NCI-H2171 treated with DMSO at 0.1 percent for 48 hours (cell line): Measurements from ENCODE around the gene CYP4F22.
"Not testable (repeated sequence)": the region's sequence is repeated elsewhere in the genome, so short reads cannot be mapped to it uniquely, and the experiment has no call there.

Experiments used
- DNase-seq: peaks from one replicate; lab custom pipeline; 2025; lab: John Stamatoyannopoulos, UW

CYP4F22 gene

DNA sequence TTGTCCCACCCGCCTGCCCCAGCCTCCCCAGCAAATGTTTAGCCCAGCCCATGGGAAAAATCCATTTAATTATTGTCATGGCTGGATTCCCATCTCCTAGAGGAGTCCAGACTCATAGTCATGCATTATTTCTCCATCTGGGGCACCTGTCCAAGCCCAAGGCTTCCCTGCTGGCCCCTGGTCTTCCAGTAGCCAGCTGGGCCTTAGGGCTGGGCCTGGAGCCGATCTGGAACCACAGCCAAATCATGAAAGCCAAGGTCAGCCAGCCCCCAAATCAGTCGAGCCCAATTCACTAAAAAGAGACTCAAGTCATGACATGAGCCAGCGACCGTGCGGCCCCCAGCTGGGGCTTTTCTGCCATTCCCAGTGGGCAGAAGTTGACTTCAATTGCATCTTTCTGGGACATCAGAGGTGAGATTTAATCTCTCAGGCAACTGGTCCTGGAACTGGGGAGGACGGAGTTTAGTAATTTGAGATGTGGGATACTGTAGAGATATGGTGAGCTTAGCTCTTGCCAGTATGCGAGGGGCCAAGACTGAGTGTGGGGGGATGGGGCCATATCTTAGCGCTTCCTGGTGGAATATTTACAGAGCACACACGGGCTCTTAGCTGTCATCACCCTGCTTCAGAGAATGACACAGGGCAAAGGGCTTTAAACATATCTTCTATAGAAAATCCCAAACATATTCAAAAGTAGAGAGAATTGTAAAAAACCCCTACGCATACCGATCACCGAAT lies 19.7 kb upstream of the CYP4F22 start:
- no peak for DNase-seq

DNA sequence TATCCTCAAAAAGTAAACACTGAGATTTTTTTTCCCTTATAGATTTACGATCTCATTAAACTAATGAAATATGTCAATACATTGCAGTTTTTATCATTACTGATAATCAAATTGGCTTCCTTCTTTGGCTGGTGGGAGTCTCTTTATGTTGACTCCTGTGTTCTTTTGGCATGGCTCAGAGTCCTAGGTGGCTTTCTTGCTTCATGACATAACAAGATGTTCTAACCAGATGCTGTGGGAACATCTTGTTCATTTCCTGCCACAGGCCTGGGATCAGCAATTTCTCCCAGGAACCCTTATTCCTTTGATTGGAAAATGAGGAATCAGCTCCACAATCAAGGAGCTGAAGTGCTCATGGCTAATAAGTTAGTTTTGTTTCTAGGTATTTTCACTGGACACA lies 13.2 kb upstream of the CYP4F22 start:
- DNase-seq: no peak

DNA sequence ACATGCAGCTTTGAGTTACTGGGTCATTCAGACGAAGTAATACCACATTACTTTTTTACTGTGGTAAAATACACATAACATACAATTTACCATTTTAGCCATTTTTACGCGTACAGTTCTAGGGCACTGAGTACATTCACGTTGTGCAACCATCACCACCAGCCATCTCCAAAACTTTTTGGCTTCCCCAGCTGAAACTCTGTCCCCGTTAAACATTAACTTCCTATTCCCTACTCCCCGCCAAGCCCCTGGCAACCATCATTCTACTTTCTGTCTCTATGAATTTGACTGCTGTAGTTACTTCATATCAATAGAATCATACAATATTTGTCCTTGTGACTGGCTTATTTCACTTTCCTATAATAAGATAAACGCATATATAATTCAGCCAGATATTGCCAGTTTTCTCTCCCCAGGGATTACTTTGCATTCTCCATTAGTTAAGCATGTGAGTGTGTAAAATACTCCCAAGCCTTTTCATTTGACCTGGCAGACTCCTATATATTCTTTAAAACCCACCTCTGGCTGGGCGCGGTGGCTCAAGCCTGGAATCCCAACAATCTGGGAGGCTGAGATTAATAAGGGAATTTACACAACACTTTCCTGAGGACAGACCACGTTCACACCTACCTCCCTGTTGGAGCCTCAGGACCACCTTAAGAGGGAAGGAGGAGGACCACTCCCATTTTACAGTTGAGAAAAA lies 10.0 kb upstream of the CYP4F22 start:
- DNase-seq: no peak

DNA sequence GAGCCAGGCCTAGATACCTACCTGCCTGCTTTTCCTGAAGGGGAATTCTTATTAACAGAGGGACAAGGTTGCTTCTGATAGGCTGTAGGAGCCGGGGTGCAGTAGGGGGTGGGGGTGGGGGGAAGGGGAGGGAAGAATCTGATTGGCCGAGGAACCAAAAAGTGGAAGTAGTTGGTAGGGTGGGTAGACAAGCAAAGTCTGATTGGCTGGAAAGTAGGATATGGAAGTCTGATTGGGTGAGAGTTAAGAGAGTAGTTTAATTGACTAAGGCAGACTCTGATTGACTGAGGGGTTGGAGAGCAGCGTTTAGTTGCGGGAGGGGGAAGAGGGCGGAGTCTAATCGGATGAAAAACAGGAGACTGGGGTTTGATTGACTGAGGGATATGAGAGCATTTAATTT lies 9.4 kb upstream of the CYP4F22 start:
- no peak for DNase-seq

DNA sequence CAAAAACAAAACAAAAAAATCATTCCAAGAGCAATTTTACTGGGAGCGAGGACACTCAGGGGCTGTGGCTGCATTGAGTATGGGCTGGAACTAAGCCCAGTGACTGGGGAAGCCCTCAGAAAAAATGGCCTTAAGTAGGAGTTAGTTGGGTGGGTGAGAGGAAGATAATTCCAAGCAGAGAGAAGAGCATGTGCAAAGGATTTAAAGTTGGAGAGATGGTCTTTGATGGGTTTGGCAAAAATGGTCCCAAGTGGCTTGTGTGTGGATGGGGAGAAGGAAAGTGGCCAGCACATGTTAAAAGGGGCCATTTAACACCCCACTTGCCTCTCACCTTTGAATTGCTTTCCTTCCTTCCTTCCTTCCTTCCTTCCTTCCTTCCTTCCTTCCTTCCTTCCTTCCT lies 6.7 kb upstream of the CYP4F22 start:
- no peak for DNase-seq

DNA sequence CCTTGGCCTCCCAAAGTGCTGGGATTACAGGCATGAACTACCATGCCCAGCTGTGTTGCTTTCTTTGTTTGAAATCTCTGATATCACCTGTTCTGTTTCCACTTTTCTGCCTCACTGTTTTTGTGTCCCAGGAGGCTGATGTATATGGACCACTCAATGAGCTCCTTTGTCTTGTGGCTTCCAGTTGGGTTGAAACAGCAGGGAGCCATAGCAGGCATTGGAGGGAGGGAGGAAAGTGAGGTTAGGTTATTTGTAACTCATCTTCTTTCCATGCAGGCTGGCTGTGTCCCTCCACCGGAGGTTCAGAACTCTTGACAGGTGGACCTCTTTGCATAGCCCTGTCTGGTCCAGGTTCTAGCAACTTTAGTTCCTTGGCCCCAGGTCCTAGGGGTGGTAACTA lies 6.1 kb upstream of the CYP4F22 start:
- no peak for DNase-seq

DNA sequence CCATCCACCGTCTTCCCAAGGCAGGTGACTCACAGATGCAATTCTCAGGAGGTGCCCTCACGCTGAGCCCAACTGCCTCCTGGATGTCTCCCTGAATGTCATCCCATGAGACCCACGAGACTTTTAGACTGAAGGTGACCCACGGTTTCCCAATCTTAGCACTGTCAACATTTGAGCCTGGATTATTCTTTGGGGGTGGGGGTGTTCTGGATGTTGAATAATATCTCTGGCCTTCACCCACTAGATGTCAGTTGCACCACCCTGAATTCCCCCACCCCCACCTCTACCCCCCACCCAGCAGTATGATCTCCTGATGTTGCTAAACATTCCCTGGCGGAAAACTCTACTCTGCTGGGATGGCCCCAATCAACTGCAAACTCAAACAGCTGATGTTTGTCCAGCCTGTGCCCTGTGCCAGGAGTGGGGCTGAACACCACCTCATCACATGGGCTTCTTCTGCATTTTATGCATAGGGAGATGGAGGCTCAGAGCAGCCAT lies 2.2 kb upstream of the CYP4F22 start:
- no peak for DNase-seq

DNA sequence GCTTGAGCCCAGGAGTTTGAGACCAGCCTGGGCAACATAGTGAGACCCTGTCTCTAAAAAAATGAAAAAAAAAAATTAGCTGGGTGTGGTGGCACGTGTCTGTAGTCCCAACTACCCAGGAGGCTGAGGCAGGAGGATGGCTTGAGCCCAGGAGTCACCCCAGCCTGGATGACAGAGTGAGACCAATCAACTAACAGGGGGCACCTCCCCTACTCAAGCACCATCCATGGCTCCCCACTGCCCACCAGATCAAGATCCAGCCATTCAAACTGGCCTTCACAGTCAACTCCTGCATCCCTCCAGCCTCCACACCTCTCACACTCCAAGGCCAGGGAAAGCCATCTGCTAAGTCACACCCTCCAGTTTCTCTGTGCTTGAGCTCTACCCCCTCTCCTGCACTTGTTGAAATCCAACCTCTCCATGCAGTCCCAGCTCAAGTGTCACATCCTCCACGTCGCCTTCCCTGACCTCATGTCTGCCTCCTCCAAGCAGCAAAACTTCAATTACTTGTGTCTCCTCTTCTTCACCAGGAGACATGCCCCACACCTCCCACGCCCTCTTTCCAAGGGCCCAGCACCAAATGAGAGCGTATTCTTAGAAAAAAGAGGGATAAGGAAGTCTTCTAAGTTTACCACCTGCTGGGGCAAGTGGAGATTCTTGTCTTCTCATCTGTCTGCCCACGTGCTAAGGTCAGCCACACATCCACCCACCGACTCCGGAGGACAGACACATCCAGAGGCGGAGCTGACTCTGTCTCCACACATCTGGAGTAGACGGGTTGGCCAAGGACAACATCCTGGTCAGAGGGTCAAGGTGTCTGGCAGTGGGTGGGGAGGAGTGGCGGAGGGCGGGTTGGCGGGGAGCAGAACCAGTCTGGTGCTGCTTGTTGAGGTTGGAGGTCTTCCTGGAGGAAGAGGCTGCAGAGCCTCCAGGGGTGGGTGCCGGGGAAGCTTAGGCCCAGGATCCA lies 974 bp upstream of the CYP4F22 start:
- DNase-seq: no peak

DNA sequence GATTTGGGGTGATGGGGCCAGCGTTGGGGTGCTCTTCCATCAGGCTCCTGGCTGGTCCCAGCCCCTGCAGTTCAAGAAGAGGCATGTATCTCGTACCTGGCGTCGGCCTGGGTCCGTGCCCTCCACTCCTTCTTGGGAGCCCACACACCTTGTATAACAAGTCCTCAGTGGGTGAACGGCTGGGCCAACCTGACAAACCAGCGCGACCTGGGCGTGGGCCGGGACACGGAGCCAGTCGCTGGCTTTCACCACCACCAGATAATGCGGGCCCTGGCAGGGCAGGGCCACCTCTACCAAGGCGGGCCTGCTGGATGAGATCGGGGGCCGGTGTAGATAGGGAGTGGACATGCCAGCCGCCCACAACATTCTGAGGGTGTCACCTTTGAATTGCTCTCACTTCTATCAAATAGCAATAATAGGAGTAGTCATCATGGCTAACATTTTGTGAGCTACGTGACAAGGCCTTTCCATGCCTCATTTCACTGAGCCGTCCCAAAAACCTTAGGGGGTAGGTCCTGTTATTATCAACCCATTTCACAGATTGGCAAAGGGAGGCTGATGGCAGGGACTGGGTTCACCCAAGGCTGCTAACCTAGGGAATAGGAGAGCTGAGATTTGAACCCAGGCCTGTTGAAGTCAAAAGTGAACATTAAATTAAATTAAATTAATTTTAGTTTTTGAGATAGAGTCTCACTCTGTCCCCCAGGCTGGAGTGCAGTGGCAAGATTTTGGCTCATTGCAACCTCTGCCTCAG lies 3.5 kb downstream of the CYP4F22 start:
- no peak for DNase-seq

DNA sequence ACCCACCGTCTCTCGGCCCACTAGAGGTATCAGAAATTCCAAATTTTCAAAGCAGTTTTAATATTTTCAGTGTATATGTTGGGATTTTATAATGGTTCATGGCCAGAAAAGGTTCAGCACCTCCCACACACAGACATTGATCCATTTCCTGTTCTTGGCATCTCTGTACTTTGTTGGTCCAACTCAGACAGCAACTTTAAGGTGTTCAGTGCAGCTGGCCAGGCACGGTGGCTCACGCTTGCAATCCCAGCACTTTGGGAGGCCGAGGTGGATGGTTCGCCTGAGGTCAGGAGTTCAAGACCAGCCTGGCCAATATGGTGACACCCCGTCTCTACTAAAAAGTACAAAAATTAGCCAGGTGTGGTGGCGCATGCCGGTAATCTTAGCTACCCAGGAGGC lies 6.9 kb downstream of the CYP4F22 start:
- not testable (repeated sequence) for DNase-seq

DNA sequence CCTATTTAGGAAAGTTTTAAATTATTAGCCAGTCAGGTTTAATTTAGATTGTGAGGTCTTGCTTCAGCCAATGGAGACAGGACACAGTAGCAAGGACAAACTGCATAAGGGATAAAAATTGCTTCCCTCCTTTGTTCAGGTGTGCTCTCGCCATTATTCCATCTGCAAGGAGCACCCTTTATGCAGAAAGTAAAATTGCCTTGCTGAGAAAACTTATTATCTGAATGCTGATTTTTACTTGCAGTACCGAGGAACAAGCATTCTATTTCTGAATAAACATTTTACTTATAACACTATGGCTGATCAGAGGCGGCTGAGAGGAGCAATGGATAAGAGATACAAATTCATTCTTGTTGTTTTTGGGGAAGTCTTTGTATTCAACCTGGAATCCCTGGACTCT lies 8.0 kb downstream of the CYP4F22 start:
- DNase-seq: no peak

DNA sequence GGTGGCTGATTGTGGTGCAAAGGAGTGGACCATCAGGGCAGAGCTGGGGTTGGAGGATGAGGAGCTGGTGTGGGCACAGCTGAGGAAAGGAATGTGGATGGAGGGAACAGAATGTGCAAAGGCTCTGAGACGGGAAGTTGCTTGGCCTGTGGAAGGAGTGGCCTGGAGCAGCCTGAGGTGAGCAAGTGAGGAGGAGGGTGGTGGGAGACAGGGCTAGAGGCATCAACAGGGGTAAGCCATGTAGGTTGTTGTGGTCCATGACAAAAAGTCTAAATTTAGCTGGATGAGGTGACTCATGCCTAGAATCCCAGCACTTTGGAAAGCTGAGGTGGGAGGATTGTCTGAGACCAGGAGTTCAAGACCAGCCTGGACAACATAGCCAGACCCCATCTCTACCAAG lies 9.5 kb downstream of the CYP4F22 start:
- DNase-seq: no peak

DNA sequence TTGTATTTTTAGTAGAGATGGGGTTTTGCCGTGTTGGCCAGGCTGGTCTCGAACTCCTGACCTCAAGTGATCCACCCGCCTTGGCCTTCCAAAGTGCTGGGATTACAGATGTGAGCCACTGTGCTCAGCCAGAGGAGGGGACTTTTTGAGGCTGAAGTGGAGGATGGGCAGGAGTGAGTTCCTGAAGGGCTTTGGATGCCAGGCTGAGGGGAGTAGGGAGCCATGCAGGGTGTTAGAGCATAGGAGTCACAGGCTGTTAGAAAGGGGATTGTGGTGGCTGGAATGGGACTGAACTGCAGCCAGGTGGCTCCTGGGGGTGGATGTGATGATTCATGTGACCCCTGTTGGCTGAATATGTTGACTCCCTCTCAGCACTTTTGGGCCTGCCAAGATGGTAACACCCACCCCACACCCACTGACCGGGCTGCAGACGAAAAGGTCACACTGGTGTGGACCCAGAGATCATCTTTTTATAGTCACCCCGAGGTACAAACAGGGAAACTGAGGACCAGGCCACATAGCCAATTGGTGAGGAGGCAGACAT lies 11.2 kb downstream of the CYP4F22 start:
- no peak for DNase-seq

DNA sequence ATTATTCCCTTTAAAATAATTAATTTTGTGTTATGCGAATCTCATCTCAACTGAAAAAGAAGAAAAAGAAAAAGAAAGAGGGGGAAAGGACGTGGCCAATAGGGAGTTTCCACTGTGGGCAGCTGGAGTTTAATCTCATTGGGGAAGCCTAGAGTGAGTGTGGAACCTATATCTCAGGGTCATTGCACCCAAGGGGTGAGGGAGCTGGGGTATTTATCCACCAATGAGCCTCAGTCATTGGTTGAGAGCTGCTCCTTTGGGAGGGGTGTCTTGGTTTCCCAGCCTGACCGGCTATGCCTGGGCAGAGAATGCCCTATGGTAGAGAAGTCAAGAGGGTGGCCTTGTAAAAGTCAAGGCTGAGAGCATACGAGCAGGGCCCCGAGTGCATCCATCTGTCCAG lies 16.5 kb downstream of the CYP4F22 start:
- no peak for DNase-seq

DNA sequence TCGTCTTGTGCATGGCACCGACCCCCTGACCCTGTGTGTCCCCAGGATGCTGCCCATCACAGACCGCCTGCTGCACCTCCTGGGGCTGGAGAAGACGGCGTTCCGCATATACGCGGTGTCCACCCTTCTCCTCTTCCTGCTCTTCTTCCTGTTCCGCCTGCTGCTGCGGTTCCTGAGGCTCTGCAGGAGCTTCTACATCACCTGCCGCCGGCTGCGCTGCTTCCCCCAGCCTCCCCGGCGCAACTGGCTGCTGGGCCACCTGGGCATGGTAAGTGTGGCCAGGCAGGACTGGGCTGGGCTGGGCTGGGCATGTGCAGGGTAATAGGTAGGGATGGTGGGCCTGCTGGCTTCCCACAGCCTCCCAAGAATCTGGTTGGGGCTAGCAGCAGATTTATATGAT lies 17.0 kb downstream of the CYP4F22 start:
- no peak for DNase-seq

DNA sequence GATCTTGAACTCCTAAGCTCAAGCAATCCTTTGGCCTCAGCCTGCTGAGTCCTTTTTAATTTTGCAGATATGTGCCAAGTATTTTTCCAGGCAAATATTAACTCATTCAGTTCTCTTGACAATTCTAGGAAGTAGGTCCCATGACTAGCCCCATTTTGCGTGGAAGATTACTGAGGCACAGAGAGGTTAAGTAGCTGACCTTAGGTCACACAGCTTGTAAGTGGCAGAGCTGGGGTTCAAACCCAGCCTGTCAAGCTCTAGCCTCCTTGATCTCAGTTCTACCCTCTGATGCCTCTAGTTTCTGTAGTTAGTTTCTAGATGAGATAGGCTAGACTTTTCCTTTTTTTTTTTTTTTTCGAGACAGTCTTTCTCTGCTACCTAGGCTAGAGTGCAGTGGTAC lies 18.1 kb downstream of the CYP4F22 start:
- DNase-seq: no peak

DNA sequence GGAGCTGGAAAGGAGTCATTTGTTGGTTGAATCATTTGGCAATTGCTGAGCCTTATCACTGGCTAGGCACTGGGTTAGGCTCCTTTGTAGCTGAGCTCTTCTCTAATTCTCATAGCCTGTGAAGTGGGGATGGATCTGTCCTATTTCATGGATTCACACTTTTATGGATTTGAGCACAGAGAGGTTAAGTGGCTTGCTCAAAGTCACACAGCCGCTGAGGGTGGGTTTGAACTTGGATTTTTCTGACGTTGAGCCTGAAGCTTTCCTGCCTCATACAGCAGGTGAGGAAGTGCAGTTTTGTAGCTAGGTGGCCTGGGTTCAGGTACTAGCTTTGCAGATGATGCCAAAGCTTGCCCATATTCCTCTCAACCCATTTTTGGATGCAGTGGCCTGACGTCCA lies 19.4 kb downstream of the CYP4F22 start:
- no peak for DNase-seq

DNA sequence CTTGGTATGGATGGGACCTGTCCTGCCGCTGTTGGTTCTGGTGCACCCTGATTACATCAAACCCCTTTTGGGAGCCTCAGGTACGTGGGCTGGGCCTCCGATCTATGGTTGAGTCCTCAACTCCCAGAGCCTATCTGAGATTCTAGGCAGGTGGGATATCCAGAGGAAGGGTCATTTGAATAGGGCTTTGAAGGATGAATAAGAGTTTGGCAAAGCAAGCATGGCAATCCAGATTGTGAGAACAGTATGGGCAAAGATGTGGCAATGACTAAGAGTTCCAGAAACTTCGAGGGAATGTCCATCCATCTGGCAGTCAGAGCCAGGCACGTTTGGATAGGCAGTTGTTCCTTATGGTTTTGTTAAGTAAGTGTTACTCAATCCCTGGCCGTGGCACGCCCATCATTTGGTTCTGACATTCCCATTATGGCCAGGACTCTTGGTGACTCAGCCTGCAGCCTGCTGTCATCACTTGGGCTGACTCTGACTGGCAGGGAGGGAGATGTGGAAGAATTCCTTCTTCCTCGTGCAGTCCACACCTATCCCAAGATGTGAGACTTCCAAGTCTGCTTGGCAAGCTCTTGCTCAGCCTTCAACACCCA lies 21.5 kb downstream of the CYP4F22 start:
- no peak for DNase-seq

DNA sequence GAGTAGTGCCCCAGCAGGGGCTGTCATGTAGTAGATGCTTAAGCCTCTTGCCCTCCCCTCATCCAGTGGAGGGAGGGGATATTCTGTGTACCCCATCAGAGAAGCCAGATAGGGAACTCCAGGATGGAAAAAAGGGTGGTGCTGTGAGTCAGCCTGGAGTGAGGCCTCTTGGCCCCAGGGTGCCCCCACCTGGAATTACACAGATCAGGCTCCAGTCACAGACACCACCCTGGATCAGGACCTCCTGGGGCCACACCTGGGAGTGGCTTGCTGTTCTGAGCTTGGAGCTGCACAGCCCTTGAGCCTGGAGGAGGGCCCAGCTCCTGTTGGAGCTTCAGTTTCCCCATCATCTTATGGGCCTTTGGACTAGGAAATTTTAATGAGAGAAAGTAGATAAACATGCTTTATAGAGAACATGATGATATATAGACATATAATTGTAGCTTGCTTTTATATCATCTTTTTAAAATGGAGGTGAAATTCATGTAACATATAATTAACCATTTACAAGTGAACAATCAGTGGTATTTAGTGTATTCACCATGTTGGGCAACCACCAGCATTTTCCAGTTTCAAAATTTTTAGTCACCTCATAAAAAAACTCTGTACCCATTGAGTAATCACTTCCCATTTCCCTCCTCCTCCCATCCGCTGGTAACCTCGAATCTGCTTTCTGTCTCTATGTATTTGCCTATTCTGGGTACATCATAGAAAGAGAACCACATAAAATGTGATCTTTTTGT lies 24.6 kb downstream of the CYP4F22 start:
- no peak for DNase-seq

DNA sequence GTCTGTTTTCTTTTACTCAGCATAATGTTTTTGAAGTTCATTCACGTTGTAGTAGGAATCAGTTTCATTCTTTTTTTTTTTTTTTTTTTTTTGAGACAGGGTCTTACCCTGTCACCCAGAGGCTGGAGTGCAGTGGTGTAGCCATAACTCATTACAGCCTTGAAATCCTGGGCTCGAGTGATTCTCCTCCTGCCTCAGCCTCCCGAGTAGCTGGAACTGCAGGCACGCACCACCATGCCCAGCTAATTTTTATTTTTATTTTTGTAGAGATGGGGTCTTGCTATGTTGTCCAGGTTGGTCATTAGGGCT lies 25.2 kb downstream of the CYP4F22 start:
- DNase-seq: not testable (repeated sequence)
